Activated T-cell treated with anti-CD3 and anti-CD28 coated beads, Interleukin-2, amount 50 U/mL, for 24 hours (primary cell): ENCODE measurements around the gene PDLIM3.
"Not testable (repeated sequence)": the region's sequence is repeated elsewhere in the genome, so short reads cannot be mapped to it uniquely, and the experiment has no call there.

Experiments used
- DNase-seq: peaks from one replicate; pipeline ENCODE4 v3.0.0-alpha.2; 2020
- H3K27ac Mint-ChIP-seq: 2 replicates; pipeline ENCODE4 v1.8.0; 2020; ENCODE audit warnings: mild to moderate bottlenecking, mixed read lengths
- H3K27me3 Mint-ChIP-seq: 2 replicates; pipeline ENCODE4 v1.8.0; 2020; ENCODE audit warnings: mixed read lengths
- H3K36me3 Mint-ChIP-seq: 2 replicates; pipeline ENCODE4 v1.8.0; 2020; ENCODE audit warnings: low read depth, mixed read lengths
- H3K4me1 Mint-ChIP-seq: 2 replicates; pipeline ENCODE4 v1.8.0; 2020; ENCODE audit warnings: low read depth, mixed read lengths
- H3K4me3 Mint-ChIP-seq: 2 replicates; pipeline ENCODE4 v1.8.0; 2020; ENCODE audit warnings: mild to moderate bottlenecking, moderate library complexity, mixed read lengths
- H3K9me3 Mint-ChIP-seq: 2 replicates; pipeline ENCODE4 v1.8.0; 2020; ENCODE audit warnings: mixed read lengths

Gene PDLIM3

GRCh38 chr4:185565696-185566095 is 30.4 kb upstream of the PDLIM3 start:
- Mint-ChIP-seq H3K4me1 (no peaks in the 10 kb centered on the region), H3K27me3 (peaks cover 34% of the 10 kb centered on the region), H3K36me3 (no peaks in the 10 kb centered on the region), H3K4me3 (no peak overlapping the region), H3K27ac (no peak overlapping the region), H3K9me3 (no peaks in the 10 kb centered on the region)
- no peak for DNase-seq

GRCh38 chr4:185564349-185564748 is 29.0 kb upstream of the PDLIM3 start:
- no peak overlapping the region for H3K27ac Mint-ChIP-seq
- H3K4me3 Mint-ChIP-seq: no peak overlapping the region
- no peaks in the 10 kb centered on the region for H3K36me3 Mint-ChIP-seq
- peaks cover 41% of the 10 kb centered on the region for H3K27me3 Mint-ChIP-seq
- H3K9me3 Mint-ChIP-seq: no peaks in the 10 kb centered on the region
- no peak for DNase-seq
- no peaks in the 10 kb centered on the region for H3K4me1 Mint-ChIP-seq

- H3K27me3 Mint-ChIP-seq: peaks cover 58% of the 10 kb centered on the region
- no peak overlapping the region for H3K4me3 Mint-ChIP-seq
- H3K36me3 Mint-ChIP-seq: no peaks in the 10 kb centered on the region
- no peak for DNase-seq
- no peaks in the 10 kb centered on the region for H3K4me1 Mint-ChIP-seq
- H3K9me3 Mint-ChIP-seq: no peaks in the 10 kb centered on the region
- H3K27ac Mint-ChIP-seq: no peak overlapping the region
These were observed 27.2 kb upstream of the PDLIM3 start for GRCh38 chr4:185562531-185562930.

- DNase-seq: no peak
- Mint-ChIP-seq H3K27ac (no peak overlapping the region), H3K4me3 (no peak overlapping the region), H3K36me3 (no peaks in the 10 kb centered on the region), H3K9me3 (no peaks in the 10 kb centered on the region), H3K4me1 (no peaks in the 10 kb centered on the region), H3K27me3 (peaks cover 71% of the 10 kb centered on the region)
These were observed 25.0 kb upstream of the PDLIM3 start for GRCh38 chr4:185560316-185560715.

GRCh38 chr4:185559915-185560281 is 24.6 kb upstream of the PDLIM3 start:
- H3K27me3 Mint-ChIP-seq: peaks cover 73% of the 10 kb centered on the region

GRCh38 chr4:185559251-185559914 is 24.1 kb upstream of the PDLIM3 start:
- not testable (repeated sequence) for H3K27ac Mint-ChIP-seq, H3K9me3 Mint-ChIP-seq, H3K4me3 Mint-ChIP-seq

More at GRCh38 chr4:185559915-185560281, 24.6 kb upstream of the PDLIM3 start:
- H3K4me3 Mint-ChIP-seq: no peak overlapping the region
- DNase-seq: no peak
- H3K4me1 Mint-ChIP-seq: no peaks in the 10 kb centered on the region
- no peaks in the 10 kb centered on the region for H3K36me3 Mint-ChIP-seq
- no peak overlapping the region for H3K27ac Mint-ChIP-seq
- no peaks in the 10 kb centered on the region for H3K9me3 Mint-ChIP-seq

GRCh38 chr4:185554365-185555126 is 19.2 kb upstream of the PDLIM3 start:
- Mint-ChIP-seq H3K27ac (no peak overlapping the region), H3K27me3 (peaks cover 45% of the 10 kb centered on the region)

More at GRCh38 chr4:185559251-185559914, 24.1 kb upstream of the PDLIM3 start:
- not testable (repeated sequence) for DNase-seq, H3K36me3 Mint-ChIP-seq, H3K4me1 Mint-ChIP-seq
- peaks cover 77% of the 10 kb centered on the region for H3K27me3 Mint-ChIP-seq

GRCh38 chr4:185552254-185552653 is 16.9 kb upstream of the PDLIM3 start:
- Mint-ChIP-seq H3K9me3 (no peaks in the 10 kb centered on the region), H3K27ac (no peak overlapping the region), H3K4me1 (no peaks in the 10 kb centered on the region), H3K27me3 (peaks cover 23% of the 10 kb centered on the region), H3K36me3 (no peaks in the 10 kb centered on the region), H3K4me3 (no peak overlapping the region)
- no peak for DNase-seq

More at GRCh38 chr4:185554365-185555126, 19.2 kb upstream of the PDLIM3 start:
- no peak for DNase-seq
- H3K9me3 Mint-ChIP-seq: no peaks in the 10 kb centered on the region
- H3K4me1 Mint-ChIP-seq: no peaks in the 10 kb centered on the region
- no peak overlapping the region for H3K4me3 Mint-ChIP-seq
- H3K36me3 Mint-ChIP-seq: no peaks in the 10 kb centered on the region

- Mint-ChIP-seq H3K27me3 (peaks cover 12% of the 10 kb centered on the region), H3K4me1 (no peaks in the 10 kb centered on the region), H3K4me3 (no peak overlapping the region), H3K9me3 (no peaks in the 10 kb centered on the region), H3K36me3 (no peaks in the 10 kb centered on the region), H3K27ac (no peak overlapping the region)
- DNase-seq: no peak
These were observed 15.6 kb upstream of the PDLIM3 start for GRCh38 chr4:185550933-185551332.

GRCh38 chr4:185549095-185549639 is 13.9 kb upstream of the PDLIM3 start:
- Mint-ChIP-seq H3K36me3 (no peaks in the 10 kb centered on the region), H3K4me3 (no peak overlapping the region), H3K27me3 (peaks cover 3% of the 10 kb centered on the region), H3K27ac (no peak overlapping the region), H3K4me1 (no peaks in the 10 kb centered on the region), H3K9me3 (no peaks in the 10 kb centered on the region)
- DNase-seq: no peak

GRCh38 chr4:185548587-185548986 is 13.3 kb upstream of the PDLIM3 start:
- H3K27me3 Mint-ChIP-seq: peaks cover 3% of the 10 kb centered on the region
- no peaks in the 10 kb centered on the region for H3K36me3 Mint-ChIP-seq
- H3K9me3 Mint-ChIP-seq: no peaks in the 10 kb centered on the region
- no peaks in the 10 kb centered on the region for H3K4me1 Mint-ChIP-seq
- no peak overlapping the region for H3K4me3 Mint-ChIP-seq
- H3K27ac Mint-ChIP-seq: no peak overlapping the region
- DNase-seq: no peak

- Mint-ChIP-seq H3K27me3 (peaks cover 15% of the 10 kb centered on the region), H3K27ac (no peak overlapping the region), H3K36me3 (no peaks in the 10 kb centered on the region), H3K4me1 (no peaks in the 10 kb centered on the region), H3K9me3 (no peaks in the 10 kb centered on the region), H3K4me3 (no peak overlapping the region)
- no peak for DNase-seq
These were observed 11.0 kb upstream of the PDLIM3 start for GRCh38 chr4:185546335-185546734.

GRCh38 chr4:185542626-185543315 is 7.5 kb upstream of the PDLIM3 start:
- Mint-ChIP-seq H3K9me3 (no peaks in the 10 kb centered on the region), H3K4me1 (no peaks in the 10 kb centered on the region), H3K27ac (no peak overlapping the region), H3K27me3 (peaks cover 18% of the 10 kb centered on the region), H3K4me3 (no peak overlapping the region), H3K36me3 (no peaks in the 10 kb centered on the region)
- no peak for DNase-seq

- Mint-ChIP-seq H3K36me3 (no peaks in the 10 kb centered on the region), H3K9me3 (no peaks in the 10 kb centered on the region), H3K27ac (no peak overlapping the region), H3K4me1 (no peaks in the 10 kb centered on the region), H3K4me3 (no peak overlapping the region), H3K27me3 (peaks cover 24% of the 10 kb centered on the region)
- DNase-seq: no peak
These were observed 6.0 kb upstream of the PDLIM3 start for GRCh38 chr4:185541251-185541727.
